WTC11 (cell line): ENCODE data around the gene GADL1. TPM values are rescaled to one million over a fixed set of nuclear protein-coding genes. Genes with fewer than 3 reads are reported as not detected.

Experiments used
- ATAC-seq: fragments of 200-7000 bp; cut with Tn5 transposase; 2 replicates; pipeline ENCODE4 v1.10.0; 2021; ENCODE audit warnings: mild to moderate bottlenecking, moderate library complexity
- CTCF ChIA-PET: fragments of 300-600 bp; sonication (Branson Sonifier 250); formaldehyde crosslinking; loops from one replicate; lab custom pipeline; 2021; ENCODE audit warnings: antibody characterized with exemption; lab: Charles Lee
- POLR2A ChIA-PET: fragments of 350-600 bp; sonication (Branson Sonifier 250); formaldehyde crosslinking; loops from one replicate; lab custom pipeline; 2021; ENCODE audit warnings: antibody characterized with exemption; lab: Charles Lee
- DNase-seq: peaks from one replicate; pipeline ENCODE4 v3.0.0; 2021; ENCODE audit warnings: low spot score
- H3K27ac Mint-ChIP-seq: 2 replicates; pipeline ENCODE4 v1.8.0; 2021; ENCODE audit warnings: mixed read lengths
- H3K27me3 Mint-ChIP-seq: 2 replicates; pipeline ENCODE4 v1.8.0; 2021; ENCODE audit warnings: low read depth, mild to moderate bottlenecking, moderate library complexity, mixed read lengths
- H3K36me3 Mint-ChIP-seq: 2 replicates; pipeline ENCODE4 v1.8.0; 2021; ENCODE audit warnings: mixed read lengths
- H3K4me1 Mint-ChIP-seq: 2 replicates; pipeline ENCODE4 v1.8.0; 2022; ENCODE audit warnings: mixed read lengths
- H3K4me3 Mint-ChIP-seq: 2 replicates; pipeline ENCODE4 v1.8.0; 2021; ENCODE audit warnings: mild to moderate bottlenecking, moderate library complexity, mixed read lengths
- H3K9me3 Mint-ChIP-seq: 2 replicates; pipeline ENCODE4 v1.8.0; 2021; ENCODE audit warnings: mixed read lengths
- ATF3 ChIP-seq: sonication (generic); formaldehyde crosslinking; conservative IDR thresholded peaks from 2 replicates; pipeline ENCODE4 v1.8.1; 2022; ENCODE audit warnings: mild to moderate bottlenecking, missing genetic modification reagents
- ATF6 ChIP-seq: sonication (generic); formaldehyde crosslinking; IDR thresholded peaks from 2 replicates; pipeline ENCODE4 v1.8.1; 2023; ENCODE audit warnings: mild to moderate bottlenecking, missing genetic modification reagents
- CBFB ChIP-seq: sonication (generic); formaldehyde crosslinking; IDR thresholded peaks from 2 replicates; pipeline ENCODE4 v1.8.1; 2022; ENCODE audit warnings: mild to moderate bottlenecking, low read depth, missing genetic modification reagents
- CDX4 ChIP-seq: fragments of 250-450 bp; sonication (Bioruptor Pico); IDR thresholded peaks from 2 replicates; pipeline ENCODE4 v1.9.0; 2021; ENCODE audit warnings: moderate library complexity, mild to moderate bottlenecking, inconsistent platforms, borderline replicate concordance
- CREM ChIP-seq: sonication (generic); formaldehyde crosslinking; IDR thresholded peaks from 2 replicates; pipeline ENCODE4 v1.8.1; 2022; ENCODE audit warnings: mild to moderate bottlenecking, missing genetic modification reagents, moderate library complexity
- ELF4 ChIP-seq: sonication (generic); formaldehyde crosslinking; IDR thresholded peaks from 2 replicates; pipeline ENCODE4 v1.8.1; 2022; ENCODE audit warnings: low read depth, mild to moderate bottlenecking, moderate library complexity, missing genetic modification reagents
- ESRRA ChIP-seq: sonication (generic); formaldehyde crosslinking; IDR thresholded peaks from 2 replicates; pipeline ENCODE4 v1.8.1; 2022; ENCODE audit warnings: mild to moderate bottlenecking, missing genetic modification reagents, borderline replicate concordance
- ETV6 ChIP-seq: sonication (generic); formaldehyde crosslinking; IDR thresholded peaks from 2 replicates; pipeline ENCODE4 v1.8.1; 2022; ENCODE audit warnings: mild to moderate bottlenecking, missing genetic modification reagents
- GRHL2 ChIP-seq: fragments of 250-450 bp; sonication (Bioruptor Pico); IDR thresholded peaks from 2 replicates; pipeline ENCODE4 v1.8.0; 2022; ENCODE audit warnings: mild to moderate bottlenecking, moderate library complexity; ENCODE audit not compliant: insufficient replicate concordance, severe bottlenecking
- GTF2I ChIP-seq: fragments of 250-450 bp; sonication (Bioruptor Pico); conservative IDR thresholded peaks from 2 replicates; pipeline ENCODE4 v1.4.0; 2021; ENCODE audit warnings: mild to moderate bottlenecking
- IRF2 ChIP-seq: sonication (generic); formaldehyde crosslinking; IDR thresholded peaks from 2 replicates; pipeline ENCODE4 v1.8.0; 2022; ENCODE audit warnings: low read depth, missing genetic modification reagents, borderline replicate concordance
- JAZF1 ChIP-seq: fragments of 250-450 bp; sonication (Bioruptor Pico); IDR thresholded peaks from 2 replicates; pipeline ENCODE4 v1.9.0; 2021; ENCODE audit warnings: moderate library complexity, mild to moderate bottlenecking, inconsistent platforms
- NR2C2 ChIP-seq: sonication (generic); formaldehyde crosslinking; IDR thresholded peaks from 2 replicates; pipeline ENCODE4 v1.8.0; 2022; ENCODE audit warnings: mild to moderate bottlenecking, missing genetic modification reagents
- RELA ChIP-seq: sonication (generic); formaldehyde crosslinking; IDR thresholded peaks from 2 replicates; pipeline ENCODE4 v1.8.1; 2022; ENCODE audit warnings: missing genetic modification reagents, mild to moderate bottlenecking, borderline replicate concordance
- SMAD3 ChIP-seq: sonication (generic); formaldehyde crosslinking; IDR thresholded peaks from 2 replicates; pipeline ENCODE4 v1.8.0; 2022; ENCODE audit warnings: missing genetic modification reagents, mild to moderate bottlenecking, borderline replicate concordance
- SP1 ChIP-seq: sonication (generic); formaldehyde crosslinking; conservative IDR thresholded peaks from 2 replicates; pipeline ENCODE4 v1.8.1; 2022; ENCODE audit warnings: missing genetic modification reagents
- TEAD4 ChIP-seq: sonication (generic); formaldehyde crosslinking; IDR thresholded peaks from 2 replicates; pipeline ENCODE4 v1.8.0; 2022; ENCODE audit warnings: mild to moderate bottlenecking, missing genetic modification reagents
- ZBTB21 ChIP-seq: sonication (generic); formaldehyde crosslinking; IDR thresholded peaks from 2 replicates; pipeline ENCODE4 v1.8.1; 2023; ENCODE audit warnings: mild to moderate bottlenecking, missing genetic modification reagents, borderline replicate concordance
- ZMAT4 ChIP-seq: fragments of 250-450 bp; sonication (Bioruptor Pico); IDR thresholded peaks from 2 replicates; pipeline ENCODE4 v1.9.0; 2021; ENCODE audit warnings: mild to moderate bottlenecking
- ZNF232 ChIP-seq: sonication (generic); formaldehyde crosslinking; IDR thresholded peaks from 2 replicates; pipeline ENCODE4 v1.8.0; 2022; ENCODE audit warnings: mild to moderate bottlenecking, missing genetic modification reagents
- ZNF396 ChIP-seq: fragments of 250-450 bp; sonication (Bioruptor Pico); IDR thresholded peaks from 2 replicates; pipeline ENCODE4 v1.8.0; 2021; ENCODE audit warnings: mild to moderate bottlenecking, moderate library complexity, borderline replicate concordance
- ZNF423 ChIP-seq: fragments of 250-450 bp; sonication (Bioruptor Pico); IDR thresholded peaks from 2 replicates; pipeline ENCODE4 v2.1.2; 2022; ENCODE audit warnings: mild to moderate bottlenecking, moderate library complexity
- ZNF512 ChIP-seq: sonication (generic); formaldehyde crosslinking; IDR thresholded peaks from 2 replicates; pipeline ENCODE4 v1.8.1; 2022; ENCODE audit warnings: missing genetic modification reagents, borderline replicate concordance
- total RNA-seq: library from RNA; stranded (reverse); gene quantifications from 3 replicates; pipeline ENCODE4 v1.2.3, GENCODE V29; 2021

The GADL1 gene
- total RNA-seq, 1 experiment from 2014 or later, result 0.15 TPM

- TF ChIP-seq CREM (CRISPR knock-in tag), result no peak
- no peak for TF ChIP-seq TEAD4 (CRISPR knock-in tag)
- no peak for TF ChIP-seq SMAD3 (CRISPR knock-in tag)
- no peak for TF ChIP-seq GRHL2 (CRISPR knock-in tag)
- TF ChIP-seq JAZF1 (CRISPR knock-in tag), result no peak
- TF ChIP-seq CDX4 (CRISPR knock-in tag), result no peak
- no peak for TF ChIP-seq ATF6 (CRISPR knock-in tag)
- no peak for TF ChIP-seq RELA
- no peak for TF ChIP-seq ZMAT4 (CRISPR knock-in tag)
- Mint-ChIP-seq H3K27ac (no peak overlapping the region), H3K4me3 (no peak overlapping the region), H3K9me3 (peaks cover 7% of the 10 kb centered on the region), H3K4me1 (peaks cover 19% of the 10 kb centered on the region), H3K36me3 (no peaks in the 10 kb centered on the region), H3K27me3 (no peaks in the 10 kb centered on the region)
- DNase-seq (no peak), ATAC-seq (no peak)
- CTCF ChIA-PET, result interaction anchor here (0.9 kb wide), 1 partner anchor 541 kb away, joined by 3 read pairs; no protein-coding TSS in a partner anchor
- POLR2A ChIA-PET, result no interaction called here
Measured at GRCh38 chr3:30738605-30739004, 155.9 kb downstream of the GADL1 start.

GRCh38 chr3:30737743-30738499, 156.5 kb downstream of the GADL1 start:
- TF ChIP-seq ZNF396 (CRISPR knock-in tag), result no peak
- TF ChIP-seq ETV6 (CRISPR knock-in tag), result no peak
- TF ChIP-seq ESRRA (CRISPR knock-in tag), result no peak
- TF ChIP-seq IRF2 (CRISPR knock-in tag), result no peak
- TF ChIP-seq CBFB, result no peak
- no peak for TF ChIP-seq ATF3 (CRISPR knock-in tag)
- TF ChIP-seq SP1, result no peak
- no peak for TF ChIP-seq NR2C2 (CRISPR knock-in tag)
- no peak for TF ChIP-seq ZNF512
- TF ChIP-seq ZBTB21 (CRISPR knock-in tag), result no peak
- TF ChIP-seq GTF2I (CRISPR knock-in tag), result no peak
- TF ChIP-seq ZNF423, result no peak
- TF ChIP-seq ELF4 (CRISPR knock-in tag), result no peak
- TF ChIP-seq ZNF232 (CRISPR knock-in tag), result no peak
- no peaks in the 10 kb centered on the region for H3K36me3 Mint-ChIP-seq
- no peaks in the 10 kb centered on the region for H3K27me3 Mint-ChIP-seq
- ChIA-PET CTCF (interaction anchor here (0.9 to 1.2 kb wide), 2 partner anchors 10 to 540 kb away, joined by 3 read pairs; no protein-coding TSS in a partner anchor), POLR2A (no interaction called here)
- no peak overlapping the region for H3K27ac Mint-ChIP-seq
- DNase-seq (no peak), ATAC-seq (no peak)
- H3K4me1 Mint-ChIP-seq, result peaks cover 12% of the 10 kb centered on the region
- H3K9me3 Mint-ChIP-seq, result peaks cover 7% of the 10 kb centered on the region
- no peak overlapping the region for H3K4me3 Mint-ChIP-seq
